Stimulated activated CD4-positive, alpha-beta T cell treated with anti-CD3 and anti-CD28 coated beads, Interleukin-12 subunit alpha, Interleukin-12 subunit beta, amount 100 ng/mL, for 48 hours (primary cell): ENCODE data around the gene DUSP23.

ENCODE experiments used
- DNase-seq, 3 donors: peaks; one replicate each; pipeline ENCODE4 v3.0.0-alpha.2; 2020; ENCODE audit warnings: low read depth in 2 of 3, low spot score in 1 of 3

Gene DUSP23

GRCh38 chr1:159780583-159781582 lies at the start of gene DUSP23:
TSS of gene DUSP23 (plus strand) at chr1:159780962. CDS start at chr1:159781101, 139 bp downstream.
- DNase-seq: peak; percentile 92 to 95 (median 93)

GRCh38 chr1:159737238-159737916 lies 43.4 kb upstream of the DUSP23 start:
- DNase-seq: no peak

- DNase-seq: no peak
These were observed 36.9 kb upstream of the DUSP23 start for GRCh38 chr1:159743651-159744410.

- no peak for DNase-seq
These were observed 34.1 kb upstream of the DUSP23 start for GRCh38 chr1:159746666-159747065.

- no peak for DNase-seq
These were observed 32.4 kb upstream of the DUSP23 start for GRCh38 chr1:159748370-159748769.

- no peak for DNase-seq
These were observed 31.1 kb upstream of the DUSP23 start for GRCh38 chr1:159749630-159750029.

GRCh38 chr1:159750621-159751020 lies 30.1 kb upstream of the DUSP23 start:
- no peak for DNase-seq

GRCh38 chr1:159751031-159751430 lies 29.7 kb upstream of the DUSP23 start:
- DNase-seq: no peak

GRCh38 chr1:159752135-159752580 lies 28.6 kb upstream of the DUSP23 start:
- DNase-seq: no peak

GRCh38 chr1:159753386-159753785 lies 27.4 kb upstream of the DUSP23 start:
- no peak for DNase-seq

GRCh38 chr1:159755451-159756007 lies 25.2 kb upstream of the DUSP23 start:
- no peak for DNase-seq

- DNase-seq: no peak
These were observed 24.4 kb upstream of the DUSP23 start for GRCh38 chr1:159756397-159756796.

GRCh38 chr1:159763686-159764085 lies 17.1 kb upstream of the DUSP23 start:
- DNase-seq: no peak

- DNase-seq: no peak
These were observed 15.0 kb upstream of the DUSP23 start for GRCh38 chr1:159765806-159766205.

GRCh38 chr1:159771127-159771895 lies 9.5 kb upstream of the DUSP23 start:
- no peak for DNase-seq

GRCh38 chr1:159774465-159774864 lies 6.3 kb upstream of the DUSP23 start:
- no peak for DNase-seq

- no peak for DNase-seq
These were observed 5.0 kb upstream of the DUSP23 start for GRCh38 chr1:159775716-159776115.

GRCh38 chr1:159778266-159778665 lies 2.5 kb upstream of the DUSP23 start:
- no peak for DNase-seq

GRCh38 chr1:159779403-159779851 lies 1.3 kb upstream of the DUSP23 start:
- no peak for DNase-seq

GRCh38 chr1:159781992-159782391 lies 1.2 kb downstream of the DUSP23 start:
- DNase-seq: no peak
